ENCODE measurements around the gene RPS6KA4.

Gene RPS6KA4

DNA sequence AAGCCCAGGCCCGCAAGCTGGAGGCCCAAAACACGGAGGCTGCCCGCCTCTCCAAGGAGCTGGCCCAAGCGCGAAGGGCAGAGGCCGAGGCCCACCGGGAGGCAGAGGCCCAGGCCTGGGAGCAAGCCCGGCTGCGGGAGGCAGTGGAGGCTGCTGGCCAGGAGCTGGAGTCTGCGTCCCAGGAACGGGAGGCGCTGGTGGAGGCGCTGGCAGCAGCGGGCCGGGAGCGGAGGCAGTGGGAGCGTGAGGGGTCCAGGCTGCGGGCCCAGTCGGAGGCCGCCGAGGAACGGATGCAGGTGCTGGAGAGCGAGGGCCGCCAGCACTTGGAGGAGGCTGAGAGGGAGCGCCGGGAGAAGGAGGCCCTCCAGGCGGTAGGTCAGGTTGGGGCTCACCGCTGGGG, 14.2 kb upstream of the RPS6KA4 start:
- FAIRE-seq = no peak

GRCh38 chr11:64347193-64347867, 11.6 kb upstream of the RPS6KA4 start:
- no peak for FAIRE-seq
- no peak for DNase-seq (ENCODE audit: insufficient read length, low spot score)

More for the DNA sequence above, 14.2 kb upstream of the RPS6KA4 start:
- no peak for DNase-seq (ENCODE audit: insufficient read length, low spot score)

GRCh38 chr11:64348383-64349024, 10.5 kb upstream of the RPS6KA4 start:
- no peak for DNase-seq (ENCODE audit: insufficient read length, low spot score)
- FAIRE-seq = no peak

DNA sequence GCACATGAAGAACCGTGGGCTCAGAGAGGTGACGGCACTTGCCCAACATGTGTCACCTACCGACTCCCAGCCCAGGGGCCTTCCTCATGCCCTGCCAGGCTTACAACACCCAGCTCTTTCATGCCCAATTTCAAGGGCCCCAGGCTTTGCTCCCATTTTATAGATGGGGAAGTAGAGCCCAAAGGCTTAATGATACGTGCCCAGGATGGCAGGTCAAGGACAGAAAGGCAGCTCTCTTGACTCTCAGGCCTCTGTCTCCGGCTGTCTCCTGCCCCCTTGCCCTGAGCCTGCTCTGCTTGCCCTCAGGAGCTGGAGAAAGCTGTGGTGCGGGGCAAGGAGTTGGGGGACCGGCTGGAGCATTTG, 10.0 kb upstream of the RPS6KA4 start:
- DNase-seq (ENCODE audit: insufficient read length, low spot score) (no peak), FAIRE-seq (no peak)

GRCh38 chr11:64349404-64349803, 9.6 kb upstream of the RPS6KA4 start:
- DNase-seq (ENCODE audit: insufficient read length, low spot score) (no peak), FAIRE-seq (no peak)

DNA sequence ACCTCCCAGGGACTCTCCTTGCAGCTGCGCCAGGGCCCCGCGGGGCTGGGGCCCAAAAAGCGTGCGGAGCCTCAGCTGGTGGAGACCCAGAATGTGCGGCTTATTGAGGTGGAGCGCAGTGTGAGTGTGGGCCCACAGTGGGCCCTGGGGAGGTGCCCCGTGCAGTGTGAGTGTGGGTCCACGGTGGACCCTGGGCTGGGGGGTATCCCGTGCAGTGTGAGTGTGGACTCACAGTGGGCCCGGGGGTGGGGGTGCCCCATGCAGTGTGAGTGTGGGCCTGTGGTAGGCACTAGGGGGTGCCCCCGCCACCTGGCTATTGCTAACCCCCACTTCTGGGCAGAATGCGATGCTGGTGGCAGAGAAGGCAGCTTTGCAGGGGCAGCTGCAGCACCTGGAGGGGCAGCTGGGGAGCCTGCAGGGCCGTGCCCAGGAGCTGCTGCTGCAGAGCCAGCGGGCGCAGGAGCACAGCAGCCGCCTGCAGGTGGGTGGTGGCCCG, 7.8 kb upstream of the RPS6KA4 start:
- FAIRE-seq = no peak
- DNase-seq (ENCODE audit: insufficient read length, low spot score) = no peak

GRCh38 chr11:64352099-64352994, 6.6 kb upstream of the RPS6KA4 start:
- FAIRE-seq (no peak), DNase-seq (ENCODE audit: insufficient read length, low spot score) (no peak)

GRCh38 chr11:64352995-64353714, 5.8 kb upstream of the RPS6KA4 start:
- FAIRE-seq (no peak), DNase-seq (ENCODE audit: insufficient read length, low spot score) (no peak)

GRCh38 chr11:64353715-64354506, 5.1 kb upstream of the RPS6KA4 start:
- no peak for DNase-seq (ENCODE audit: insufficient read length, low spot score)
- no peak for FAIRE-seq

DNA sequence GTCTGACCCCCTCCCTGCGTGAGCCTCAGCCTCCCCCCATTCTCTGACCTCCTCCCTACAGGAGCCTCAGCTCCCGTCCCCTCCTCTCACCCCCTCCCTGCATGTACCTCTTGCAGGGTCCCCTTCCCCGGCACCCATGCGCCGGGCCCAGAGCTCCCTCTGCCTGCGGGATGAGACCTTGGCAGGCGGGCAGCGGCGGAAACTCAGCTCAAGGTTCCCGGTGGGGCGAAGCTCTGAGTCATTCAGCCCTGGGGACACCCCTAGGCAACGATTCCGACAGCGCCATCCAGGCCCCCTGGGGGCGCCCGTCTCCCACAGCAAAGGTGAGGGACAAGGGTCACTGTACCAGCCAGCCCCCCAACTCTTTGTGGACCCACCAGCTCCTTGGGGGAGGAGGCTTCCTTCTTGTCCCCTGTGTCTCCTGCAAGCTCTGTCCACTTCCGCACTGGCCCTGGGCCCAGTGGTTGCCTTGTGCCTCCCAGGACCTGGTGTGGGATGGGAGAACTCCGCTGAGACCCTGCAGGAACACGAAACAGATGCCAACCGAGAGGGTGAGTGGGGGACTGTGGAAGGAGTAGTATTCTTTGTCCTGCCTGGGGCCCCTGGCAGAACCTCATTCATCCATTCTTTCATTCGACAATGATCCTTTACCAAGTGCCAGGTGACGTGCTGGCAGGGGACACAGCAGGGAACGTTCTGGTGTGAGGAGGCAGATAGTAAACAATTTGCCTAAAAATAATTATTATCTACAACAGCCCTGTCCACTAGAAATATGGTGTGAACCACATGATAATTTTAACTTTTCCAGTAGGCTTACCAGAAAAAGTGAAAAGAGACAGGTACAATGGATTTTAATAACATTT, 3.7 kb upstream of the RPS6KA4 start:
- DNase-seq (ENCODE audit: insufficient read length, low spot score) (peak; percentile 91), FAIRE-seq (no peak)

- DNase-seq (ENCODE audit: insufficient read length, low spot score) (no peak), FAIRE-seq (no peak)
Observed at GRCh38 chr11:64356498-64357411, 2.2 kb upstream of the RPS6KA4 start.

DNA sequence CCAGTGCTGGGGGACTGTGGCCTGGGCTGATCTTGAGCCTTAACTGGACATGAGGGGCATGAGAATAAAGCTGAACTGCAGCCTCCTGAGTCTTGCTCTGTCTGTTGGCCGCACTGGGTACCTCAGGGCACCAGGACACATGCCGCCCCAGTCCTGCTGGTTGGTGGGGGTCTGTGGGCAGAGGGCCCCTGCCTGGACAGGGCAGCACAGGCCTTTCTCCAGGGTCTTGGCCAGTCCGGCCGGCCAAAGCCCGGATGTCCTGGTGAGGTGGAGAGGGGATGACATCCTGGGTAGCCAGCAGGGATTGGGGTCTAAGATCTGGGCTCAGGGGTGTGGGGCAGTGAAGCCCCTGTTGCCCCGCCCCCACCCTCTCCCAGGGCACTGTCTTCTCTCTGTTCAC, 1.5 kb upstream of the RPS6KA4 start:
- DNase-seq (ENCODE audit: insufficient read length, low spot score) = no peak
- FAIRE-seq = no peak

DNA sequence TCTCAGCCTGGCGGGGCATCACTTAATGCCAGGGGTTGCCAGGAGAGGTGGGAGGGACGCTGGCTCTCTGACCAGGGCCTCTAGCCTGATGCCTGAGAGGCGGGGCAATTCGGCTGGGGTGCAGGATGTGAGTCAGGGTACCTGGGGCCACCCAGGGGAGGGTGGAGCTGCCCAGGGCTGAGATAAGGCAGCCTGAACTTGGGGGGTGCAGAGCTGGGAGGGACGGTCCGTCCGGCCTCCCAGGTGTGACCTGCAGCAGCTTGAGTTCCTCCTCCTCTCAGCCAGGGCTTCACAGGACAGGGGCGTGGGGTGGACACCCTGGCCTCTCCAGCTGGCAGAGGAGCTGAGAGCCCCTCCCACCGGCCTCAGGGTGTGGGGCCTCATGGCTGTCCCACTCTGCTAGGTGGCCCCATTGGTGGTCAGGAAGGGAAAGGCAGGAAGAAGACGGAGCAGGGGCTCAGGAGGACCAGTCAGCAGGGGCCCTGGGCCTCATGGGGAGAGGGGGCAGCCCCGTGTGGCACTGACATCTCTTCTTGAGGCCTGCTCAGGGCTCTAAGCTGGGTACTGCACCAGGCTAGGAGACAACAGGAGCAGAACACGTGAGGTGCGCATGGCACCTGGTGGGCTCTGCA, 942 bp upstream of the RPS6KA4 start:
- FAIRE-seq (no peak), DNase-seq (ENCODE audit: insufficient read length, low spot score) (no peak)

DNA sequence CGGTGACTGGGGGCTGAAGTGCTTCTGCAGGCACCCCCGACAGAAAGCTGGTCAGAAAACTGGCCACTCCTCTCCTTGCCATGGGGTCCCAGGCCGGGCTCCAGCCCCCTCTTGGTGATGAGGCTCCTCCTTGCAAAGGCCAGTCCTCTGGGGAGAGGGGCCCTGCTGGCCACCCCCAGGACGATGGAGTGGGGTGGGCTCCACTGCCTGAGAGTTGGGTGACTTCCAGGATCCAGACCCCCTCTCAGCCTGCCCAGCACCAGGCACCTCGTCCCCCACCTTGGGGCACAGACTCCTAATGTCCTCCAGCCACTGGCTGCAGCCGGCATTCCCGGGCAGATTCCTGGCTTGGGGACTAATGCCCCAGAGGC, 441 bp upstream of the RPS6KA4 start:
- FAIRE-seq = no peak
- DNase-seq (ENCODE audit: insufficient read length, low spot score) = no peak

DNA sequence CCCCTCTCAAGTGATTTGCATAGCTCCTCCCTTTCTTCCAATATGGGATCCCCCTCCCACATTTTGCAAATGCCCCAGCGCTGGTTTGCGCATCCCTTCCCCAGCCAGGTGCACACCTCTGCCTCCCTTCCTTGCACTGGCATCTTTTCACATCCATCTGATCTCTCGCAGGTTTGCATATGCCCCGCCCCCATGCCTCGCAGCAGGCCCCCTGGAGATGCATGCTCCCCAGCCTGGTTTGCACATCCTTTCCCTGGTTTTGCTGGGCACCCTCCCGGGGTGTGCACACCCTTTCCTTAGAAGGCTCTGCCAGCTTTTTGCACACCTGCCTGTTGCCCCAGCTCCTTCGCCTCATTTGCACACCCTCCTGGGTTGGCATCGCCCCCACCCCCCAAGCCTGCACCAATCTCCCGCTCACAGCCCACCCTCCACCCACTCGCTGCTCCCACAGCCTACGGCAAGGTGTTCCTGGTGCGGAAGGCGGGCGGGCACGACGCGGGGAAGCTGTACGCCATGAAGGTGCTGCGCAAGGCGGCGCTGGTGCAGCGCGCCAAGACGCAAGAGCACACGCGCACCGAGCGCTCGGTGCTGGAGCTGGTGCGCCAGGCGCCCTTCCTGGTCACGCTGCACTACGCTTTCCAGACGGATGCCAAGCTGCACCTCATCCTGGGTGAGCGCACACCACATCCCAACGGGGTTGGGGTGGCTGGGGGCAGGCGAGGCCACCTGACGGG, 917 bp downstream of the RPS6KA4 start:
- DNase-seq (ENCODE audit: insufficient read length, low spot score) = no peak

DNA sequence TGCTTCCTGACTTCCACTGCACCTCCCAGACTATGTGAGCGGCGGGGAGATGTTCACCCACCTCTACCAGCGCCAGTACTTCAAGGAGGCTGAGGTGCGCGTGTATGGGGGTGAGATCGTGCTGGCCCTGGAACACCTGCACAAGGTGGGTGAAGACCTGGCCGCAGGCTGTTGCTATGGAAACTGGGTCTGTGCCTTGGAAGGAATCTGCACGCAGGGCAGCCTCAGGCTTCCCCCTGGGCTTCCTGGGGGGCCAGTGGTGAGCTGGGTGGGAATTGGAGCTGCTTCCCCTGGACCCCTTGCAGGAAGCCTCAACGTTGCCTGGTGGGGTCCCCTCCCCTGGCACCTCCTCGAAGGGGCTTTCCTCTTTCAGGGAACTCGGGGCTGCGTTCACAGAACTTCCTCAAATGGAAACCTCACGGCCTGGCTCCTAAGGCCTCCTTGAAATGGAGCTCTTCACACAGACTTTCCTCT, 1.5 kb downstream of the RPS6KA4 start:
- no peak for DNase-seq (ENCODE audit: insufficient read length, low spot score)
- no peak for FAIRE-seq

More for the DNA sequence above, 917 bp downstream of the RPS6KA4 start:
- FAIRE-seq = peak; percentile 49

DNA sequence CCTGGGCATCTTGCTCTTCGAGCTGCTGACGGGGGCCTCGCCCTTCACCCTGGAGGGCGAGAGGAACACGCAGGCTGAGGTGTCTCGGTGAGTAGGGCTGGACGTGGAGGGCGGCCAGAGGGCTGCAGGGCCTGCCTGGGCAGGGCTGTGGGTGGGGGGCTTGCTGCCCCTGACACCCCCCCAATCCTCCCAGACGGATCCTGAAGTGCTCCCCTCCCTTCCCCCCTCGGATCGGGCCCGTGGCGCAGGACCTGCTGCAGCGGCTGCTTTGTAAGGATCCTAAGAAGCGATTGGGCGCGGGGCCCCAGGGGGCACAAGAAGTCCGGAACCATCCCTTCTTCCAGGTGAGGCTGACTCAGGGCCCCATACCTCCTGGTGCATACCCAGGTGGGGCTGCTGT, 2.7 kb downstream of the RPS6KA4 start:
- DNase-seq (ENCODE audit: insufficient read length, low spot score) = no peak
- FAIRE-seq = no peak

Measured in HTR-8/SVneo (cell line).